Measurements from ENCODE around the gene FNDC8.
"Not testable (repeated sequence)": the region's sequence is repeated elsewhere in the genome, so short reads cannot be mapped to it uniquely, and the experiment has no call there.

FNDC8 gene

GRCh38 chr17:35142467-35142796 lies 21.0 kb downstream of the FNDC8 start:
- no peak for DNase-seq (ENCODE audit: low read depth, low spot score)

- DNase-seq (ENCODE audit: low read depth, low spot score) = no peak
Measured at GRCh38 chr17:35144840-35145239, 23.4 kb downstream of the FNDC8 start.

GRCh38 chr17:35146214-35146833 lies 24.9 kb downstream of the FNDC8 start:
- DNase-seq (ENCODE audit: low read depth, low spot score) = no peak

- no peak for DNase-seq (ENCODE audit: low read depth, low spot score)
Measured at GRCh38 chr17:35147375-35147905, 26.0 kb downstream of the FNDC8 start, which contains the start of gene UNC45B. TSS of gene UNC45B (plus strand) at chr17:35147817. CDS start at chr17:35148264, 447 bp downstream.

- no peak for DNase-seq (ENCODE audit: low read depth, low spot score)
Measured at GRCh38 chr17:35148144-35148543, 26.7 kb downstream of the FNDC8 start.

- no peak for DNase-seq (ENCODE audit: low read depth, low spot score)
Measured at GRCh38 chr17:35149941-35150340, 28.5 kb downstream of the FNDC8 start.

- DNase-seq (ENCODE audit: low read depth, low spot score) = not testable (repeated sequence)
Measured at GRCh38 chr17:35151080-35151479, 29.7 kb downstream of the FNDC8 start.

- no peak for DNase-seq (ENCODE audit: low read depth, low spot score)
Measured at GRCh38 chr17:35152421-35153140, 31.2 kb downstream of the FNDC8 start.

GRCh38 chr17:35154196-35155165 lies 33.1 kb downstream of the FNDC8 start:
- DNase-seq (ENCODE audit: low read depth, low spot score) = no peak

- no peak for DNase-seq (ENCODE audit: low read depth, low spot score)
Measured at GRCh38 chr17:35155246-35155645, 33.8 kb downstream of the FNDC8 start.

- no peak for DNase-seq (ENCODE audit: low read depth, low spot score)
Measured at GRCh38 chr17:35159940-35160339, 38.5 kb downstream of the FNDC8 start.

GRCh38 chr17:35160354-35161201 lies 39.2 kb downstream of the FNDC8 start:
- DNase-seq (ENCODE audit: low read depth, low spot score) = no peak

- no peak for DNase-seq (ENCODE audit: low read depth, low spot score)
Measured at GRCh38 chr17:35161281-35161761, 39.9 kb downstream of the FNDC8 start.

- no peak for DNase-seq (ENCODE audit: low read depth, low spot score)
Measured at GRCh38 chr17:35162755-35163154, 41.3 kb downstream of the FNDC8 start.

- no peak for DNase-seq (ENCODE audit: low read depth, low spot score)
Measured at GRCh38 chr17:35163886-35164285, 42.5 kb downstream of the FNDC8 start.

- DNase-seq (ENCODE audit: low read depth, low spot score) = no peak
Measured at GRCh38 chr17:35164716-35165115, 43.3 kb downstream of the FNDC8 start.

- DNase-seq (ENCODE audit: low read depth, low spot score) = no peak
Measured at GRCh38 chr17:35166526-35166925, 45.1 kb downstream of the FNDC8 start.

- DNase-seq (ENCODE audit: low read depth, low spot score) = no peak
Measured at GRCh38 chr17:35167046-35167445, 45.6 kb downstream of the FNDC8 start.

GRCh38 chr17:35167666-35168065 lies 46.3 kb downstream of the FNDC8 start:
- no peak for DNase-seq (ENCODE audit: low read depth, low spot score)

- DNase-seq (ENCODE audit: low read depth, low spot score) = no peak
Measured at GRCh38 chr17:35169835-35170363, 48.5 kb downstream of the FNDC8 start.
